Stomach (tissue), 4 donors: ENCODE data around the gene ACOT7.

Experiments
- EP300 ChIP-seq: sonication (generic); formaldehyde crosslinking; IDR thresholded peaks from one replicate; pipeline ENCODE4 v1.6.1; 2017; ENCODE audit warnings: antibody characterized with exemption
- POLR2A ChIP-seq, 4 donors: fragments of 450-650 bp; IDR thresholded peaks; one replicate each; pipeline ENCODE4 v1.6.1; 2016; ENCODE audit warnings: antibody characterized with exemption in 4 of 4, control low read depth in 2 of 4, mild to moderate bottlenecking in 1 of 4, moderate library complexity in 1 of 4
- TF ChIP-seq, protein P1 (sequence below), 7 experiments: fragments of 450-650 bp in 4 of 7; fragments of 200-600 bp in 3 of 7; sonication (generic) in 3 of 7; IDR thresholded peaks; one replicate each; pipeline ENCODE4 v1.5.1; 2016 to 2019; ENCODE audit warnings: antibody characterized with exemption in 7 of 7, control low read depth in 2 of 7, mild to moderate bottlenecking in 1 of 7

DNA sequence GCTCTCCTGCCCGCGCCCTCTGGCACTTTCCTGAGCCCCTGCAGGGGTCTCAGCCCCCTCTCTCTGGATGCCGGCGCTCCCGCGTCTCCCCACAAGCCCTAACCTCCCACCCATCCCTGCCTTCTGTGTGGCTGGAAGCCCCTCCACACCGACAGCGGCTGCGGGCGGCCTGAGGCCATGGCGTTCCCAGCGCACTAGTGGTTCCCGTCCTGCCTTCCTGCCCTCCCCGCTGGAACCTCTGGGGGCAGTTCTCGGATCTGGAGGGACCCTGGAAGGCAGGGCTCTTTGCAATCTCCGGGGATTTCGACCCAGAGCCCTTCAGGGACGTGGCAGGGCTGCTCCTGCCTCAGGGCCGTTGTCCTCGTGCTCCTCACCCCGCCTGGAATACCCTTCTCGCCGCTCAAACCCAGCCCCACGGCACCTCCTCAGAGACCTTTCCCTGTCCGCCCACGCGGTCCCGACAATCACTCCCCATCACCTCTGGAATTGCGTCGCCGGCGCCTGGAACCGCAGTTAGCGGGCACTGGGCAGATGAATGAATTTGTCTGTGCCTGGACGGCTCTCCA is 30.5 kb upstream of the ACOT7 start:
- TF ChIP-seq EP300 (no peak), POLR2A (IDR thresholded peaks at IDR 0.05) (no peak)
- TF ChIP-seq, protein P1, sequence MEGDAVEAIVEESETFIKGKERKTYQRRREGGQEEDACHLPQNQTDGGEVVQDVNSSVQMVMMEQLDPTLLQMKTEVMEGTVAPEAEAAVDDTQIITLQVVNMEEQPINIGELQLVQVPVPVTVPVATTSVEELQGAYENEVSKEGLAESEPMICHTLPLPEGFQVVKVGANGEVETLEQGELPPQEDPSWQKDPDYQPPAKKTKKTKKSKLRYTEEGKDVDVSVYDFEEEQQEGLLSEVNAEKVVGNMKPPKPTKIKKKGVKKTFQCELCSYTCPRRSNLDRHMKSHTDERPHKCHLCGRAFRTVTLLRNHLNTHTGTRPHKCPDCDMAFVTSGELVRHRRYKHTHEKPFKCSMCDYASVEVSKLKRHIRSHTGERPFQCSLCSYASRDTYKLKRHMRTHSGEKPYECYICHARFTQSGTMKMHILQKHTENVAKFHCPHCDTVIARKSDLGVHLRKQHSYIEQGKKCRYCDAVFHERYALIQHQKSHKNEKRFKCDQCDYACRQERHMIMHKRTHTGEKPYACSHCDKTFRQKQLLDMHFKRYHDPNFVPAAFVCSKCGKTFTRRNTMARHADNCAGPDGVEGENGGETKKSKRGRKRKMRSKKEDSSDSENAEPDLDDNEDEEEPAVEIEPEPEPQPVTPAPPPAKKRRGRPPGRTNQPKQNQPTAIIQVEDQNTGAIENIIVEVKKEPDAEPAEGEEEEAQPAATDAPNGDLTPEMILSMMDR (IDR thresholded peaks at IDR 0.05): no peak
